HG03175 (cell line): ENCODE data around the gene DDX54.
"Not testable (repeated sequence)": the region's sequence is repeated elsewhere in the genome, so short reads cannot be mapped to it uniquely, and the experiment has no call there.

Source experiments
- ATAC-seq: cut with Tn5 transposase; IDR thresholded peaks from one replicate; pipeline ENCODE4 v1.9.1; 2021; ENCODE audit warnings: mild to moderate bottlenecking, moderate library complexity; ENCODE audit not compliant: unreplicated experiment

Gene DDX54

GRCh38 chr12:113128802-113129663 is 56.2 kb downstream of the DDX54 start:
- no peak for ATAC-seq

GRCh38 chr12:113127791-113128199 is 57.5 kb downstream of the DDX54 start:
- no peak for ATAC-seq

- ATAC-seq: no peak
Measured at GRCh38 chr12:113120670-113121370, 64.5 kb downstream of the DDX54 start.

GRCh38 chr12:113119980-113120669 is 65.2 kb downstream of the DDX54 start:
- ATAC-seq: no peak

GRCh38 chr12:113118142-113118541 is 67.1 kb downstream of the DDX54 start:
- ATAC-seq: no peak

- not testable (repeated sequence) for ATAC-seq
Measured at GRCh38 chr12:113117684-113118083, 67.6 kb downstream of the DDX54 start.

GRCh38 chr12:113116875-113117274 is 68.4 kb downstream of the DDX54 start:
- ATAC-seq: no peak

- no peak for ATAC-seq
Measured at GRCh38 chr12:113115455-113116126, 69.7 kb downstream of the DDX54 start.

- ATAC-seq: no peak
Measured at GRCh38 chr12:113114447-113115178, 70.7 kb downstream of the DDX54 start.

- ATAC-seq: no peak
Measured at GRCh38 chr12:113113397-113113796, 71.9 kb downstream of the DDX54 start.

GRCh38 chr12:113112043-113112899 is 73.0 kb downstream of the DDX54 start:
- ATAC-seq: no peak

GRCh38 chr12:113111247-113111646 is 74.0 kb downstream of the DDX54 start:
- ATAC-seq: no peak

GRCh38 chr12:113109872-113110599 is 75.2 kb downstream of the DDX54 start:
- no peak for ATAC-seq

- ATAC-seq: no peak
Measured at GRCh38 chr12:113109360-113109759, 75.9 kb downstream of the DDX54 start.

- no peak for ATAC-seq
Measured at GRCh38 chr12:113108308-113108707, 77.0 kb downstream of the DDX54 start.
